Panc1 (cell line): ENCODE results near the gene PRKG1. TPM values are rescaled to one million over a fixed set of nuclear protein-coding genes. Genes with fewer than 3 reads are reported as not detected.

Experiments used
- ATAC-seq: fragments of 200-7000 bp; cut with Tn5 transposase; 2 replicates; pipeline ENCODE4 v1.9.1; 2020; ENCODE audit warnings: mild to moderate bottlenecking, moderate library complexity
- BruUV-seq: library from RNA; stranded (reverse); fragments of 400-500 nt; replicated peaks from 2 replicates; lab custom pipeline; 2021; lab: Mats Ljungman, UMichigan
- CTCF ChIA-PET: fragments of 300-600 bp; sonication (Branson Sonifier 250); formaldehyde crosslinking; loops from one replicate; lab custom pipeline; 2022; ENCODE audit warnings: antibody characterized with exemption; lab: Charles Lee
- POLR2A ChIA-PET: fragments of 300-600 bp; sonication (Branson Sonifier 250); formaldehyde crosslinking; loops from one replicate; lab custom pipeline; 2022; ENCODE audit warnings: antibody characterized with exemption; lab: Charles Lee
- DNase-seq: peaks from one replicate; pipeline ENCODE4 v3.0.0-alpha.2; 2010; ENCODE audit warnings: low read depth, low spot score
- H3K27ac ChIP-seq: 2 replicates; pipeline ENCODE4 v1.5.1; 2011; ENCODE audit warnings: mild to moderate bottlenecking, low read length, inconsistent platforms
- H3K27me3 ChIP-seq: fragments of 200-500 bp; sonication (Bioruptor generic); 2 replicates; pipeline ENCODE4 v1.6.0; 2014; ENCODE audit warnings: low read length, inconsistent platforms; ENCODE audit not compliant: control insufficient read depth, insufficient read depth
- H3K36me3 ChIP-seq: fragments of 200-500 bp; sonication (Bioruptor generic); 2 replicates; pipeline ENCODE4 v1.5.1; 2014; ENCODE audit warnings: inconsistent platforms, mild to moderate bottlenecking, low read length, moderate library complexity; ENCODE audit not compliant: control insufficient read depth, insufficient read depth
- H3K4me1 ChIP-seq: 2 replicates; pipeline ENCODE4 v1.5.1; 2011; ENCODE audit warnings: inconsistent platforms, mild to moderate bottlenecking, low read length, moderate library complexity; ENCODE audit not compliant: control insufficient read depth, insufficient read depth
- H3K4me3 ChIP-seq, 2 experiments: 2 replicates each; pipeline ENCODE4 v1.5.1; 2011 to 2012; ENCODE audit warnings: low read depth in 2 of 2, low read length in 2 of 2, mild to moderate bottlenecking in 2 of 2, inconsistent platforms in 1 of 2, moderate library complexity in 1 of 2
- H3K9me3 ChIP-seq: fragments of 200-500 bp; sonication (Bioruptor generic); 2 replicates; pipeline ENCODE4 v1.5.1; 2014; ENCODE audit warnings: low read depth, mild to moderate bottlenecking, inconsistent platforms, low read length, moderate library complexity; ENCODE audit not compliant: control insufficient read depth, insufficient read depth
- POLR2AphosphoS5 ChIP-seq: IDR thresholded peaks from 2 replicates; pipeline ENCODE4 v1.6.1; 2012; ENCODE audit warnings: mild to moderate bottlenecking, low read depth, low read length, moderate library complexity
- SIN3A ChIP-seq: IDR thresholded peaks from 2 replicates; pipeline ENCODE4 v1.6.1; 2012; ENCODE audit warnings: low read depth, mild to moderate bottlenecking, low read length, moderate library complexity, borderline replicate concordance; ENCODE audit not compliant: insufficient read depth
- TCF7L2 ChIP-seq: IDR thresholded peaks from 2 replicates; pipeline ENCODE4 v1.6.1; 2011; ENCODE audit warnings: mild to moderate bottlenecking, low read depth, low read length, inconsistent platforms
- in situ Hi-C: cut with HindIII; loops from 2 replicates; pipeline ENCODE4 v1.10.0; 2016; ENCODE audit warnings: low sequenced_read_pairs, low pct_unique_long_range_greater_than_20kb
- intact Hi-C: fragments of 100-400 bp; cut with micrococcal nuclease; formaldehyde crosslinking; loops from one replicate; pipeline ENCODE4 v1.10.0; 2022; ENCODE audit not compliant: unreplicated experiment
- total RNA-seq: library from RNA; stranded (reverse); gene quantifications from one replicate; pipeline ENCODE4 v1.2.1, GENCODE V29; 2021; ENCODE audit not compliant: unreplicated experiment
- TF ChIP-seq, protein P1 (sequence below), 2 experiments: IDR thresholded peaks; 2 replicates each; pipeline ENCODE4 v1.6.1; 2011 to 2012; ENCODE audit warnings: low read depth in 2 of 2, control low read depth in 1 of 2, low read length in 1 of 2, mild to moderate bottlenecking in 1 of 2, moderate library complexity in 1 of 2; ENCODE audit not compliant: insufficient read depth in 1 of 2
- TF ChIP-seq, protein P2 (sequence below): fragments of 450-650 bp; IDR thresholded peaks from 2 replicates; pipeline ENCODE4 v1.5.1; 2017; ENCODE audit warnings: mild to moderate bottlenecking

The PRKG1 gene
- total RNA-seq, 1 experiment from 2014 or later: 0.92 TPM

DNA sequence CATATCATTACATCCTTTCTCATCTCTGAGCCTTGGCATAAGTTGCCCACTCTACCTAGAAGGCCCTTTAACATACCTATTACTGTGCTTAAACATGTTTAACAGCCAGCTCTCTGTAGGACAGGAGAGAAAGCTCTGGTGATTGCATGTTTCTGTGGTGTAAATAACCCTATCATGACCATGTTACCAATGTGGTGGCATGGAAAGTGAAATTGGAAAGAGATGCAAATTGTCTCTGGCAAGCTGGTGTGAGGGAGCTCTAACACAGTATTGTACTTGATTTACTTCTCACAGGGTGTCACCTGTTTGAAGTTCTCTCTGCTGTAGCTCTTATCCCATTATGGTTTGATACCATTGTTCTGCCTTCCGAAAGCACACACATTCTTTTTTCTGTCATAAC lies 1008.0 kb downstream of the PRKG1 start:
- H3K27me3 ChIP-seq: peaks cover 6% of the 10 kb centered on the region
- no peak overlapping the region for H3K27ac ChIP-seq
- H3K36me3 ChIP-seq: no peaks in the 10 kb centered on the region
- DNase-seq (no peak), ATAC-seq (no peak)
- in situ Hi-C loops (no loop called here), intact Hi-C loops (no loop called here)
- H3K4me1 ChIP-seq: no peaks in the 10 kb centered on the region
- POLR2A ChIA-PET: no interaction called here
- TF ChIP-seq SIN3A (no peak), TCF7L2 (no peak), POLR2AphosphoS5 (no peak)
- TF ChIP-seq, protein P1, sequence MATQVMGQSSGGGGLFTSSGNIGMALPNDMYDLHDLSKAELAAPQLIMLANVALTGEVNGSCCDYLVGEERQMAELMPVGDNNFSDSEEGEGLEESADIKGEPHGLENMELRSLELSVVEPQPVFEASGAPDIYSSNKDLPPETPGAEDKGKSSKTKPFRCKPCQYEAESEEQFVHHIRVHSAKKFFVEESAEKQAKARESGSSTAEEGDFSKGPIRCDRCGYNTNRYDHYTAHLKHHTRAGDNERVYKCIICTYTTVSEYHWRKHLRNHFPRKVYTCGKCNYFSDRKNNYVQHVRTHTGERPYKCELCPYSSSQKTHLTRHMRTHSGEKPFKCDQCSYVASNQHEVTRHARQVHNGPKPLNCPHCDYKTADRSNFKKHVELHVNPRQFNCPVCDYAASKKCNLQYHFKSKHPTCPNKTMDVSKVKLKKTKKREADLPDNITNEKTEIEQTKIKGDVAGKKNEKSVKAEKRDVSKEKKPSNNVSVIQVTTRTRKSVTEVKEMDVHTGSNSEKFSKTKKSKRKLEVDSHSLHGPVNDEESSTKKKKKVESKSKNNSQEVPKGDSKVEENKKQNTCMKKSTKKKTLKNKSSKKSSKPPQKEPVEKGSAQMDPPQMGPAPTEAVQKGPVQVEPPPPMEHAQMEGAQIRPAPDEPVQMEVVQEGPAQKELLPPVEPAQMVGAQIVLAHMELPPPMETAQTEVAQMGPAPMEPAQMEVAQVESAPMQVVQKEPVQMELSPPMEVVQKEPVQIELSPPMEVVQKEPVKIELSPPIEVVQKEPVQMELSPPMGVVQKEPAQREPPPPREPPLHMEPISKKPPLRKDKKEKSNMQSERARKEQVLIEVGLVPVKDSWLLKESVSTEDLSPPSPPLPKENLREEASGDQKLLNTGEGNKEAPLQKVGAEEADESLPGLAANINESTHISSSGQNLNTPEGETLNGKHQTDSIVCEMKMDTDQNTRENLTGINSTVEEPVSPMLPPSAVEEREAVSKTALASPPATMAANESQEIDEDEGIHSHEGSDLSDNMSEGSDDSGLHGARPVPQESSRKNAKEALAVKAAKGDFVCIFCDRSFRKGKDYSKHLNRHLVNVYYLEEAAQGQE (IDR thresholded peaks at IDR 0.05; ENCODE audit: insufficient read depth in 1 of 2, low read depth in 2 of 2, low read length in 1 of 2): no peak
- TF ChIP-seq, protein P2, sequence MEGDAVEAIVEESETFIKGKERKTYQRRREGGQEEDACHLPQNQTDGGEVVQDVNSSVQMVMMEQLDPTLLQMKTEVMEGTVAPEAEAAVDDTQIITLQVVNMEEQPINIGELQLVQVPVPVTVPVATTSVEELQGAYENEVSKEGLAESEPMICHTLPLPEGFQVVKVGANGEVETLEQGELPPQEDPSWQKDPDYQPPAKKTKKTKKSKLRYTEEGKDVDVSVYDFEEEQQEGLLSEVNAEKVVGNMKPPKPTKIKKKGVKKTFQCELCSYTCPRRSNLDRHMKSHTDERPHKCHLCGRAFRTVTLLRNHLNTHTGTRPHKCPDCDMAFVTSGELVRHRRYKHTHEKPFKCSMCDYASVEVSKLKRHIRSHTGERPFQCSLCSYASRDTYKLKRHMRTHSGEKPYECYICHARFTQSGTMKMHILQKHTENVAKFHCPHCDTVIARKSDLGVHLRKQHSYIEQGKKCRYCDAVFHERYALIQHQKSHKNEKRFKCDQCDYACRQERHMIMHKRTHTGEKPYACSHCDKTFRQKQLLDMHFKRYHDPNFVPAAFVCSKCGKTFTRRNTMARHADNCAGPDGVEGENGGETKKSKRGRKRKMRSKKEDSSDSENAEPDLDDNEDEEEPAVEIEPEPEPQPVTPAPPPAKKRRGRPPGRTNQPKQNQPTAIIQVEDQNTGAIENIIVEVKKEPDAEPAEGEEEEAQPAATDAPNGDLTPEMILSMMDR: no peak
- H3K4me3 ChIP-seq: no peak overlapping the region
- no peaks in the 10 kb centered on the region for H3K9me3 ChIP-seq
- BruUV-seq: no TSS peak
- CTCF ChIA-PET: no interaction called here

DNA sequence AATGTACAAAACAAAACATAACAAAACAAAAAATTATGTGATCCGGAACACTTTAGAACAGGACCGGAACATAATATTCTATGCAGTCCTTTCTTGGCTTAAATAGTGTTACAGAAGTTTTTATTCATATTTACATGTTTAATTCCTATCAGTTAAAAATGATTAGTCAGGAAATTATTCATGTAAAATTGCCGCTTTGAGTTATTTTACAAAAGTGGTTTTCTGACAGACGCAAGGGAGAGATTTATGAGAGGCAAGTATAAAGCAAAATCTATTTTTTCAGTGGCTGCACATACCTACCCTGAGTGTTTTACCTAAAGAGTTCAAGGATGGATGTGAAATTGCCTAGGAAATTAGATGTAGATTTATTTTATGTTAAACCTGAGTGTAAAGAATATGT lies 1009.1 kb downstream of the PRKG1 start:
- TF ChIP-seq POLR2AphosphoS5 (no peak), SIN3A (no peak), TCF7L2 (no peak)
- TF ChIP-seq, protein P2: no peak
- TF ChIP-seq, protein P1 (IDR thresholded peaks at IDR 0.05; ENCODE audit: insufficient read depth in 1 of 2, low read depth in 2 of 2, low read length in 1 of 2): no peak

More for the DNA sequence above, 1009.1 kb downstream of the PRKG1 start:
- intact Hi-C loops: no loop called here
- Histone ChIP-seq H3K4me3 (no peak overlapping the region), H3K9me3 (no peaks in the 10 kb centered on the region), H3K4me1 (no peaks in the 10 kb centered on the region), H3K27ac (no peak overlapping the region), H3K36me3 (no peaks in the 10 kb centered on the region), H3K27me3 (peaks cover 6% of the 10 kb centered on the region)
- ChIA-PET CTCF (no interaction called here), POLR2A (no interaction called here)
- no peak for DNase-seq
- in situ Hi-C loops: no loop called here
- no TSS peak for BruUV-seq
- ATAC-seq: no peak
